Heart right ventricle (tissue), 16 donors: ENCODE data around the gene HDAC5. TPM values are rescaled to one million over a fixed set of nuclear protein-coding genes. Genes with fewer than 3 reads are reported as not detected.

ENCODE experiments used
- ATAC-seq, 8 donors: fragments of 200-7000 bp; cut with Tn5 transposase; one replicate each; pipeline ENCODE4 v1.9.1; 2020; ENCODE audit warnings: mild to moderate bottlenecking in 8 of 8, moderate library complexity in 8 of 8, moderate number of reproducible peaks in 1 of 8
- DNase-seq, 2 donors: peaks; one replicate each; pipeline ENCODE4 v3.0.0-alpha.2; 2020
- H3K27ac ChIP-seq, 10 donors: fragments of 200-600 bp; sonication (generic) in 2 of 10; one replicate each; pipeline versions ENCODE4 v1.5.0 to v1.8.0; 2020 to 2022; ENCODE audit warnings: mild to moderate bottlenecking in 3 of 10
- H3K27me3 ChIP-seq, 7 donors: fragments of 200-600 bp; one replicate each; pipeline ENCODE4 v1.8.0; 2021 to 2022; ENCODE audit warnings: mild to moderate bottlenecking in 2 of 7
- H3K36me3 ChIP-seq, 9 donors: fragments of 200-600 bp; sonication (generic) in 1 of 9; one replicate each; pipeline versions ENCODE4 v1.5.0 to v1.8.0; 2020 to 2022; ENCODE audit warnings: mild to moderate bottlenecking in 2 of 9
- H3K4me1 ChIP-seq, 9 donors: fragments of 200-600 bp; sonication (generic) in 1 of 9; one replicate each; pipeline versions ENCODE4 v1.5.0 to v1.8.0; 2020 to 2022; ENCODE audit warnings: mild to moderate bottlenecking in 4 of 9
- H3K4me3 ChIP-seq, 10 donors: fragments of 200-600 bp; sonication (generic) in 2 of 10; one replicate each; pipeline versions ENCODE4 v1.5.0 to v1.8.0; 2020 to 2022; ENCODE audit warnings: mild to moderate bottlenecking in 7 of 10, moderate library complexity in 2 of 10
- H3K9me3 ChIP-seq, 11 donors: fragments of 200-600 bp in 10 of 11; sonication (generic) in 2 of 11; one replicate each; pipeline versions ENCODE4 v1.5.0 to v1.8.0; 2013 to 2022; ENCODE audit warnings: mild to moderate bottlenecking in 2 of 11, control low read depth in 1 of 11, moderate library complexity in 1 of 11
- WGBS, 2 donors: extraction: QIAGEN DNeasy Blood & Tissue Kit; methylation state at CpG; one replicate each; pipeline ENCODE4 v1.1.7; 2013; ENCODE audit warnings: inconsistent platforms in 1 of 2; 5-methylcytosine and 5-hydroxymethylcytosine counted together
- intact Hi-C, 10 donors: fragments of 100-400 bp; cut with DNase I; formaldehyde crosslinking; loops; one replicate each; pipeline versions ENCODE4 v1.11.1 to v1.14.2; 2022
- polyA plus RNA-seq, 2 donors: library from polyadenylated mRNA; stranded (reverse); fragments of 200-250 nt; gene quantifications; one replicate each; pipeline ENCODE4 v1.2.3, GENCODE V29; 2013
- total RNA-seq, 10 donors: library from RNA; stranded (reverse); fragmentation: NEBNext Ultra II Directional in 3 of 10; extraction: Animal tissue kit (Norgen Biotek cat#: 25700) in 3 of 10; gene quantifications; one replicate each; pipeline versions ENCODE4 v1.2.1 to v1.2.4, GENCODE V29; 2021 to 2023
- TF ChIP-seq, protein P1 (sequence below), 9 donors: fragments of 200-600 bp; sonication (generic) in 2 of 9; IDR thresholded peaks; one replicate each; pipeline versions ENCODE4 v1.5.0 to v1.8.0; 2021 to 2022; ENCODE audit warnings: antibody characterized with exemption in 9 of 9, mild to moderate bottlenecking in 5 of 9, moderate library complexity in 1 of 9
- donor health status: Arrhythmogenic right ventricular cardiomyopathy.
- donor health status: ischemic (EF 13 %, LVEDD 7.1; RV severe dilation, severe dysfunction).
- donor health status: healthy with polysubstance abuse.
- donor health status: DM: no; HTN: yes; CAD: no.
- donor health status: DM: no; HTN: no; CAD: no.
- donor health status: ischemic (EF 25% LVEDD 6.9; RV normal size, moderate dysfunction).
- donor health status: ischemic (EF 25% LVEDD 5.7; RV mildly dilated, moderate dysfunction).
- donor health status: healthy.
- donor health status: DM: yes; HTN: yes; CAD: no.
- donor health status: Ischemic cardiomyopathy.
- donor health status: ischemic (EF 35%, LVEDD 5.7; RV mildly dilated, moderate dysfunction).
- donor health status: nonischemic (EF 11% LVEDD 7.7; RV severe dilation, severe dysfunction).
- donor health status: DM: yes; HTN: yes; CAD: no.
- donor health status: PGD.
- donor health status: ischemic (EF 29% LVEDD 5.4; RV normal size, mild dysfunction).
- donor health status: nonischemic (EF 23%, LVEDD 6.1; RV moderate dilation, normal function).

HDAC5 gene
- total and polyA plus RNA-seq, 12 donors: 55.2 to 85.4 (median 65.5) TPM

DNA sequence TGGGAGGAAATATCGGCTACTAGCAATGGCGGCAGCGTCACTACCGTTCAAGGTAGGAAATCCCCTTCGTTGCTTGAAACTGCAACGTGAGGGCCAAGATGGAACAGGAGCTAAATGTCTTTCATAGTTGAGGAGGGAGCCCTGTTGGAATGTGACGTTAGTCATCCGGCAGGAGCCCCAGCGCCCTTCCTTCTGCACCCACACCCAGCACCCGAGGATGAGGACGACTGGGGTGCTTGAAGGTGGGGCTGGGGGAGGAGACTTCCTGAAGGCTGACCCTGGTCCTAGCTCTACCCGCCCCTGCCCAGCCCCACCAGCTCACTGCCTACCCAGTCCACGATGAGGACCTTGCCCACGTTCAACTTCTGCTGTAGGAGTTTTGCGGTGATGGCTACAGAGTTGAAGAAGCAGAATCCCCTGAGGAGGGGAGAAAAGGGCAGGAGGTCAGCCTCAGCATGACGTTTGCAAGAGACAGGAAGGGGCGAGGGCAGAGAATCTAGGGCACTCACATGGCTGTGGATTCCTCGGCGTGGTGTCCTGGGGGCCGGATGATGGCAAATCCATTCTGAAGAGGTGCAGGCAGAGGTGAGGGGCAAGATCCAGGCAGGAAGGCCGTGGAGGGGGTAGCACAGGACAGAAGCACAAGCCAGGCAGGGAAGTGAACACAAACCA, 41.0 kb downstream of the HDAC5 start:
- Histone ChIP-seq H3K9me3 (no peaks in the 10 kb centered on the region), H3K27me3 (no peaks in the 10 kb centered on the region), H3K4me1 (peaks cover 0 to 16% (median 0%) of the 10 kb centered on the region in 9 donors), H3K27ac (no peak overlapping the region), H3K4me3 (no peak overlapping the region), H3K36me3 (peaks cover 0 to 100% (median 76%) of the 10 kb centered on the region in 9 donors)
- TF ChIP-seq, protein P1, sequence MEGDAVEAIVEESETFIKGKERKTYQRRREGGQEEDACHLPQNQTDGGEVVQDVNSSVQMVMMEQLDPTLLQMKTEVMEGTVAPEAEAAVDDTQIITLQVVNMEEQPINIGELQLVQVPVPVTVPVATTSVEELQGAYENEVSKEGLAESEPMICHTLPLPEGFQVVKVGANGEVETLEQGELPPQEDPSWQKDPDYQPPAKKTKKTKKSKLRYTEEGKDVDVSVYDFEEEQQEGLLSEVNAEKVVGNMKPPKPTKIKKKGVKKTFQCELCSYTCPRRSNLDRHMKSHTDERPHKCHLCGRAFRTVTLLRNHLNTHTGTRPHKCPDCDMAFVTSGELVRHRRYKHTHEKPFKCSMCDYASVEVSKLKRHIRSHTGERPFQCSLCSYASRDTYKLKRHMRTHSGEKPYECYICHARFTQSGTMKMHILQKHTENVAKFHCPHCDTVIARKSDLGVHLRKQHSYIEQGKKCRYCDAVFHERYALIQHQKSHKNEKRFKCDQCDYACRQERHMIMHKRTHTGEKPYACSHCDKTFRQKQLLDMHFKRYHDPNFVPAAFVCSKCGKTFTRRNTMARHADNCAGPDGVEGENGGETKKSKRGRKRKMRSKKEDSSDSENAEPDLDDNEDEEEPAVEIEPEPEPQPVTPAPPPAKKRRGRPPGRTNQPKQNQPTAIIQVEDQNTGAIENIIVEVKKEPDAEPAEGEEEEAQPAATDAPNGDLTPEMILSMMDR (IDR thresholded peaks at IDR 0.05): no peak
- DNase-seq: no peak
- 77 to 79% methylated on average over 21 of the region's 21 CpGs for WGBS, 2 donors
- intact Hi-C loops: no loop called here
- ATAC-seq: no peak

DNA sequence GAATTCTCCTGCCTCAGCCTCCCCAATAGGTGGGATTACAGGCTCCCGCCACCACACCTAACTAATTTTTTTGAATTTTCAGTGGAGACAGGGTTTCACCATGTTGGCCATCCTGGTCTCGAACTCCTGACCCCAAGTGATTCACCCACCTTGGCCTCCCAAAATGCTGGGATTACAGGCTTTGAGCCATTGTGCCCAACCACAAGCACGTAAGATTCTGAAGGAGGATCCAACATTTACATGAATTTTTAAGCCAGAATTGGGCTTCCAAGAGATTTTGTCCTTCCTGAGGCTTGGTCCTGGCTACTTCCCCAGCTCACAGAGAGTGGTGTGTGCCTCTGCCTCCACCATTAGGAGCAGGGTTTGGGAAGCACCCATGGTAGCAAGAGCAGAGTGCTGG, 41.8 kb downstream of the HDAC5 start:
- intact Hi-C loops: no loop called here
- H3K9me3 ChIP-seq: no peaks in the 10 kb centered on the region
- no peak overlapping the region for H3K27ac ChIP-seq
- peaks cover 0 to 100% (median 78%) of the 10 kb centered on the region in 9 donors for H3K36me3 ChIP-seq
- H3K4me3 ChIP-seq: no peak overlapping the region
- no peak for ATAC-seq
- TF ChIP-seq, protein P1 (IDR thresholded peaks at IDR 0.05): no peak
- H3K4me1 ChIP-seq: peaks cover 0 to 23% (median 0%) of the 10 kb centered on the region in 9 donors
- WGBS, 2 donors: 97% methylated on average over 3 of the region's 3 CpGs
- H3K27me3 ChIP-seq: no peaks in the 10 kb centered on the region
- DNase-seq: no peak

DNA sequence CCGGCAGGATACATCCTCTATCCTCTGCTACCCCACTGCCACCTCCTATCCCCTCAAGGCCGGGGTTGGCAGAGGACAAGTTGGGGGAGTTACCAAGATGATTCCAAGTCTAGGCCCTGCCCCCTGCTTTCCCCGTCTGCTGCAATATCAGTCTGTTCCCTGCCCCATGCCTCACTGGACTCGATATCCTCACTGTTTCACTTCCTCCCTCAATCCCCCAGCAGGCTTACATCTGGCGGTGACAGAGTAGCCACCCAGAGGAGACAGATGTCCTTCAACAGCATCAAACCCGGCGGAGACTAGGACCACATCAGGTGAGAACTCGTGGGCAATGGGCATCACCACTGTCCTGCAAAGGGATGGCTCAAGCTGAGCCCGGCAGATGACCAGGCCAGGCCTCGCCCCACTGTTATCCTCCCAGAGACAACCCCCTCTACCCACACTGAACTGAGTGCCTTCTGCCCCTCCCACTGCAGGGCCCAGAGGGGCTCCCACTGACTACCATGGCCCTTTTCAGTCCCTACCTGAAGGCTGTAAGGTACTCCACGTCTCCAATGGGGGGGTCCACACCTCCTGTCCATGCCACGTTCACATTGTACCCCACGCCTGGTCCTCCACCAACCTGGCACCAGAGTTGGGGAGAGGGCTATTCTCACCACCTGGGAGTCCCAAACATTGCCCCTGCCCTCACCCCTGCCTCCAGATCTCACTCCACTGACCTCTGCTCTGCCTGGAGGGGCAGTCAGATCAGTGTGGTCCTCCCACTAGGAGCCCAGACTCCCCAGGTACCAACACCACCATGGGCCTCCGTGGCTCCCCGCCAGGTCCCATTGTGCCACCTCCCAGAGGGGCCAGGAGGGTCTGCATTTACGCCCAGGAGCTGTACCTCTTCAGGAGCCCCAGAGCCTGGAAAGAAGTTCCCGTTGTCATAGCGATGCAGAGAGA, 43.3 kb downstream of the HDAC5 start:
- DNase-seq (no peak), ATAC-seq (no peak)
- no peak overlapping the region for H3K4me3 ChIP-seq
- H3K9me3 ChIP-seq: no peaks in the 10 kb centered on the region
- intact Hi-C loops: no loop called here
- H3K27ac ChIP-seq: no peak overlapping the region
- 79 to 81% methylated on average over 18 of the region's 18 CpGs for WGBS, 2 donors
- TF ChIP-seq, protein P1 (IDR thresholded peaks at IDR 0.05): no peak
- H3K27me3 ChIP-seq: no peaks in the 10 kb centered on the region
- H3K4me1 ChIP-seq: peaks cover 0 to 20% (median 0%) of the 10 kb centered on the region in 9 donors
- H3K36me3 ChIP-seq: peaks cover 4 to 100% (median 80%) of the 10 kb centered on the region in 9 donors

DNA sequence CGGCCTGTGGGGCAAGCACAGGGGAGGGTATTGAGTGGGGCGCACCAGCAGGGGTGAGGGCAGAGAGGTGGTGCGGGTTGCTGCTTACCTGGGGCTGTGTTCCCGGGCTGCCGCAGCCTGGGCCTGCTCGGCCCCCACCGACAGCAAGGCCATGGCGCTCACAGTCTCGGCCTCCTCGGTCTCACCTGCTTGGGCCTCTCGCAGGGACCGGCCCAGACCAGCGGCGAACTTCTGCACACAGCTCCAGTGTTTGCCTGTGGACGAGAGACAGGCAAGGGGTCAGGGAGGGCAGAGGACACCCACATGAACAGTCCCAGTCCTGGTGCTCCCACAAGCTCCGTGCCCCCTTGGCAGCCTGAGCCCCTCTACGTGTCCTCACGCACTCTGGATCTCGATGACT, 45.0 kb downstream of the HDAC5 start:
- intact Hi-C loops: no loop called here
- no peaks in the 10 kb centered on the region for H3K9me3 ChIP-seq
- ATAC-seq (no peak), DNase-seq (no peak)
- TF ChIP-seq, protein P1 (IDR thresholded peaks at IDR 0.05): no peak
- no peak overlapping the region for H3K4me3 ChIP-seq
- H3K27ac ChIP-seq: no peak overlapping the region
- H3K4me1 ChIP-seq: peaks cover 0 to 20% (median 0%) of the 10 kb centered on the region in 9 donors
- no peaks in the 10 kb centered on the region for H3K27me3 ChIP-seq
- peaks cover 4 to 100% (median 65%) of the 10 kb centered on the region in 9 donors for H3K36me3 ChIP-seq
- 89 to 92% methylated on average over 18 to 19 of the region's 19 CpGs for whole genome bisulfite sequencing, 2 donors
